Renal cortex interstitium (tissue), 11 donors: Measurements from ENCODE around the gene RHOBTB3. TPM values are rescaled to one million over a fixed set of nuclear protein-coding genes. Genes with fewer than 3 reads are reported as not detected.
"Not testable (repeated sequence)": the region's sequence is repeated elsewhere in the genome, so short reads cannot be mapped to it uniquely, and the experiment has no call there.

Experiments
- DNase-seq, 11 donors: peaks; one replicate each; pipeline ENCODE4 v3.0.0-alpha.2; 2013; ENCODE audit warnings: low read depth in 9 of 11, low spot score in 4 of 11; ENCODE audit errors: extremely low read depth in 1 of 11
- polyA plus RNA-seq, 3 donors: library from polyadenylated mRNA; unstranded; fragments of 120-200 nt; gene quantifications; one replicate each; pipeline ENCODE4 v1.2.1, GENCODE V29; 2013; ENCODE audit not compliant: insufficient read length in 3 of 3

Gene RHOBTB3
- polyA plus RNA-seq, 3 donors = 75.0 to 86.6 (median 81.5) TPM

DNA sequence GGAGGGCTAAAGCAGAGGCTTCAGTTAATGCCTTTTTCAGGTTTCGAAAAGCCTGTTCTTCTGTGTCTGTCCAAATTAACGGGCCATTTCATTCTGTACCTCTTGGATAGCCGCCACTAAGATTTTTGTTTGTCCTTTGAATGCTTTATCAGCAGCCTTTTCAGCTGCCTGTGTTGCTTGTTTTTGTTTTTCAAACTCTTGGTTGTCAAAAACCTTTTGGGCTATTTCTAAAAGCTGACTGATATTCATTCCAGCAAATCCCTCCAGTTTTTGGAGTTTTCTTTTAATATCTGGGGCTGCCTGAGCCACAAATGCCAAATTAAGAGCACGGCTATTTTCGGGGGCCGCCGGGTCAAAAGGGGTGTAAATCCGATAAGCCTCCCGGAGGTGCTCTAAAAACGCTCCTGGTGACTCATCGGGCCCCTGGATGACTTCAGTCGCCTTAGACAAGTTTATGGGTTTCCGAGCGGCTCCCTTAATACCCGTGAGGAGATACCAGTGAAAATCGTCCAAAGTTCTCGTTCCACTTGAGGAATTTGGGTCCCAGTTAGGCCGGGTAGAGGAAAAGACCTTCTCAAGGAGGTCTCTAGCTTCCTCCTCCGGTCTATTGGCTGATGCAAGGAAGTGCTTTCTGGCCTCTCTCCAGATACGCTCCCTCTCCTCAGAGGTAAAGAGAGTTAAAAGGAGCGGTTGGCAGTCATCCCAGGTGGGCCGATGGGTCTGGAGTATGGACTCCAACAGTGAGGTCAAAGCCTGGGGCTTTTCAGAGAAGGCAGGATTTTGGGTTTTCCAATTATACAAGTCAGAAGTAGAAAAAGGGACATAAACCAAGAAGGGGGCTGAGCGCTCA lies 20.3 kb upstream of the RHOBTB3 start:
- not testable (repeated sequence) for DNase-seq

DNA sequence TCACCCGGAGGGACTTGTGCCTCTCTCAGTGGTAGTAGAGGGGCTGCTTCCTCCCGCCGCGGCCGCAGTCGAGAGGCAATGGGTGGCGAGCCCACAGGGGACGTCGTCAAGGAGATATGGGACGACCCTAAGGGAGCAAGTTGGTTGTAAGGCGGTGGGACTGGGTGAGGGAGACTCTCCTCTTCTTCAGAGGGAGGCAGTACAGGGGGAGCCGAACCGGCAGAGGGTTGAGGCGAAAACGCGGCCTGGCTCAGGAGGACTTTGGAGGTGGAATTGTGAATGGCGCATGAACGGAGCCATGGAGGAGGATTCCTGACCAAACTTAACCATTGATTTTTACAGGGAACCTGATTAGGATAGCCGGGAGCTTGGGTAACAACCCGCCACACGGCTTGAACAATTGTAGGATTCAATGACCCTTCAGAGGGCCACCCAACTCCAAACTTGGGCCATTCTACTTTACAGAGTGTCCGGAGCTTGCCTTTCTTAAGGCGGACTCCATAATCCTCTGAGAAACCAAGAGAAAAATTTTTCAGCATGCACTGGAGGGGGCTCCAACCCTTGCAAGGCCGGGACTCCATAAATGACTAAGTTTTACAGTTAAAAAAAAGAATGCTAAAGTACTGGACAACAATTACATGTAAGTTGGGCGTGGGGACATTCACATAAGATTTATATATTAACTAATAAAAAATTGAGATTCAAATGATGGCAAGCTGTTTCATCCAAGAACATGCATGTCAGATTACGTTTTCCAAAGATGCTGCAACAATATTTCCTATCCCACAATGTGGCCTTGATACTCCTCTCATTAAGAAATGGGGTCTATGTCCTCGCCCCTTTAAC lies 19.4 kb upstream of the RHOBTB3 start:
- no peak for DNase-seq

DNA sequence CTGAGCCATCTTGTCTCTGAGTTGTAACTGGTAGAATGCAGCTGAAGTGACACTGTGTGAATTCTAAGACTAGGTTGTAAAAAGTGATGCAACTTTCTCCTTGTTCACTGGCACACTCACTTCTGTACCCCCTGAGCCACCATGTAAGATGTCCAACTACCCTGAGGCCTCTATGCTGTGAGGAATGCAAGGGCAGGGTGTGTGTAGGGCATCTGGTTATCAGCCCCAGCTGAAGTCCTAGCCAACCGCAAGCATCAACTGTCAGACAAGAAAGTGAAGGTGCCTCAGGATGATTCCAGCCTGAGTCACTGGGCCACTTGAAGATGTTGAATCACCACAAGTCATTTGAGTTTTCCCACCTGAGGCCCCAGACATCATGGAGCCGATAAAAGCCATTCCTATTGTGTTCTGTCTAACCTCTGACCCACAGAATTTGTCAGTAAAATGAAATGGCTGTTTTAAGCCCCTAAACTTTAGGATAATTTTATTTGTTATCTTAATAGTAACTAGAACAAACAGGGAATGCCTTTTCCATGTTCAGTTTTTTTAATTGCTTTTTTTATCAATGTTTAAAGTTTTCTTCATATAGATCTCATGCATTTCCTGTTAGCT lies 18.7 kb upstream of the RHOBTB3 start:
- no peak for DNase-seq

DNA sequence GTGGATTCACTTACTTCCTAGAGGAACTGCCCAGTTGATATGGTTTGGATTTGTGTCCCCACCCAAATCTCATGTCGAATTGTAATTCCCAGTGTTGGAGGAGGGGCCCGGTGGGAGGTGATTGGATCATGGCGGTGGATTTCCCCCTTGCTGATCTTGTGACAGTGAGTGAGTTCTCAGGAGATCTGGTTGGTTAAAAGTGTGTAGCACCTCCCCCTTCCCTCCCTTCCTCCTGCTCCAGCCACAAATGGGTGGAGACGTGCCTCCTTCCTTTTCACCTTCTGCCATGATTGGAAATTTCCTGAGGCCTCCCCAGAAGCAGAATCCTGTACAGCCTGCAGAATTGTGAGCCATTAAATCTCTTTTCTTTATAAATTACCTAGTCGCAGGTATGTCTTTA lies 17.9 kb upstream of the RHOBTB3 start:
- DNase-seq = not testable (repeated sequence)

GRCh38 chr5:95713960-95714710 lies 17.0 kb upstream of the RHOBTB3 start:
- DNase-seq = no peak

DNA sequence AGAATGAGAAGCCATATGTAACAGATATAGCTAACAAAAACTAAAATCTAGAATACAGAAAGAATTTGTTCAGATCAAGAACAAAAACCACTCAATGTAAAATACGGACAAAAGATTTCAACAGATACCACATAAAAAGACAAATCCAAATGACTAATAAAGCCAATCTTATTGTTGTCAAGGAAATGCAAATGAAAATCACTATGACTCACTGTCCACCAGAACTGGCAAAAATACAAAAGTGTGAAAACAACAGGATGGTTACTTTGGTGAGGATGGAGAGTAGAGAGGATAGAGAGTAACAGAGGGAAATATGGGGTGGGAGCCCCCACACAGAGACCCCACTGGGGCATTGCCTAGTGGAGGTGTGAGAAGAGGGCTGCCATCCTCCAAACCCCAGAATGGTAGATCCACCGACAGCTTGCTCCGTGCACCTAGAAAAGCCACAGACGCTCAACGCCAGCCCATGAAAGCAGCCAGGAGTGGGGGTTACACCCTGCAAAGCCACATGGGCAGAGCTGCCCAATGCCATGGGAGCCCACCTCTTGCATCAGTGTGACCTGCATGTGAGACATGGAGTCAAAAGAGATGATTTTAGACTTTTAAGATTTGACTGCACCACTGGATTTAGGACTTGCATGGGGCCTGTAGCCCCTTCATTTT lies 15.2 kb upstream of the RHOBTB3 start:
- DNase-seq = no peak

GRCh38 chr5:95717439-95717838 lies 13.7 kb upstream of the RHOBTB3 start:
- DNase-seq = no peak

- no peak for DNase-seq
Measured at GRCh38 chr5:95718203-95718602, 12.9 kb upstream of the RHOBTB3 start.

- DNase-seq = no peak
Measured at GRCh38 chr5:95718738-95719137, 12.4 kb upstream of the RHOBTB3 start.

GRCh38 chr5:95720094-95720786 lies 10.9 kb upstream of the RHOBTB3 start:
- DNase-seq = no peak

GRCh38 chr5:95721582-95722295 lies 9.4 kb upstream of the RHOBTB3 start:
- DNase-seq = no peak

GRCh38 chr5:95723632-95724369 lies 7.3 kb upstream of the RHOBTB3 start:
- no peak for DNase-seq

DNA sequence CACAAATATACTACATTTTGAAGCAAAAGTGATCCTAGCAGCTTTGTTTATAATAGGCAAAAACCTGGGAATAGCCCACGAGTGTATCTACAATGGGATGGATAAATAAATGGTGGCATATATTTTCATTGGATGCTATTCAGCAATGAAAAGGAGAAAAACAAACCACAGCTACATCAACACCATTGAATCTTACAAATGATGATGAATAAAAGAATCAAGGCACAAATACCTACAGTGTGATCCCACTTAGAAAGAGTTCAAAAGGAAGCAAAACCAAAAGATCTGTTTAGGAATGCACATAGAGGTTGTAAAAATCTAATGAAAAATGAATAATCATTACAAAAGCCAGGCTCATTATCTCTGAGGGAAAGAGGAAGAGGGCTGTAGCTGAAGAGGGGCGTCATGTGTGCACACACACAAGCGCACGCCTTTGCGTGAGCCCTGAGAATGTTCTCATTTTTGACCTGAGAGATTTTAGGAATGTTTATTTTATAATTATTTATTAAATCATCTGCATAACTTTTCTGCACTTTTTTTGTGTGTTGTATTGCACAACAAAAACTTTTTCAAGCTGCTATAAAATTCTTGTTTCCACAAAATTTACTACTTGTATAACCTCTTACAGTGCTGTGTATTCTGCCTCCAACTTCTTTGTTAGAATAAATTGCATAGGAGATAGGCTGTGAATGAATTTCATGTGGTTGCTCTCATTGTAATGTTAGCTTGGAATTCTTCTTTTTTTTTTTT lies 5.9 kb upstream of the RHOBTB3 start:
- no peak for DNase-seq

DNA sequence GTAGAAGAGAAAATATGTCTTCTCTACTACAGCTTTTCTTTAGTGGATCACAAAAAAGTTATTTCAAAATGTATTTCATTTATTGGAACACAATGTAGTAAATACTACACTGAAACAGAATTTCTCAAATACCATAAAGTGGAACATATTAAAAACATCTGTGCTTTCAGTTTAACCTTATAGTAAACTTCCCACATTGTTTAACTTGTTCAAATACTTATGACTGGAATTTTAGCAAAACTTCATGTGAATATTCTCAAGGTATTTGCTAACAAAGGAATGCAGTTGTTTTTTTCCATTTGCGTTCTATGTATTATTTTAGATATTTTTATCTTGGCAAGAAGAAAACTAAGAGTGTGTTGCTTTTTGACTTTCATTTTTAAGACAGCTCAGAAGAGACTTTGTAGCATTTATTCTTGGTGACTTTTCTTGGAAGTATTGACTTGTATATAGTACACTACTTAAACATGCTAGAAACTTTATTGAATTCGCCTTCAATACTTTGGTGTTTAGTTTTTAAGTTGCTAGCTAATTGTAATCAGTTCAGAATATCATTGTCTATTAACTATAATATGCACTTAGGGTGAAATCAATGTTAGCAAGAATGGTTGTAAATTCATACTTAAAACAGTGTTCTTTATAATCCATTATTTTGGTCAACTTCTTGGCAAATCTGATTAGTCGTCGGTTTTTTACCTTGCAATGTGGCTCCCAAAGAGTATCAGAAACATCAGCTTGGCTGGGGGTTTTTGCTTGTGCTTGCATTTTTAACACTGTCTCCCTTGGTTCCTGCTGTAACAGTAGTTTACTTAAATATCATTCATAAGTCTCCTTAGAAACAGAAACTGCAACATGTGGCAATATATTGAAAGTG lies 5.0 kb upstream of the RHOBTB3 start:
- DNase-seq = no peak
